IPS-18a (cell line): ENCODE results near the gene ULBP2.
"Not testable (repeated sequence)": the region's sequence is repeated elsewhere in the genome, so short reads cannot be mapped to it uniquely, and the experiment has no call there.

Experiments used
- H3K27ac ChIP-seq: one replicate; pipeline ENCODE4 v1.5.1; 2013; ENCODE audit warnings: low read length
- H3K27me3 ChIP-seq: one replicate; pipeline ENCODE4 v1.6.1; 2013; ENCODE audit warnings: mild to moderate bottlenecking, low read length; ENCODE audit not compliant: control insufficient read depth, insufficient read depth
- H3K36me3 ChIP-seq: one replicate; pipeline ENCODE4 v1.6.1; 2013; ENCODE audit warnings: low read depth, low read length; ENCODE audit not compliant: control insufficient read depth
- H3K4me1 ChIP-seq: one replicate; pipeline ENCODE4 v1.6.1; 2013; ENCODE audit warnings: low read depth, low read length; ENCODE audit not compliant: control insufficient read depth
- H3K4me3 ChIP-seq: one replicate; pipeline ENCODE4 v1.5.1; 2013; ENCODE audit warnings: low read length
- H3K9ac ChIP-seq: one replicate; pipeline ENCODE4 v1.6.1; 2013; ENCODE audit warnings: mild to moderate bottlenecking, low read length, moderate library complexity
- H3K9me3 ChIP-seq: one replicate; pipeline ENCODE4 v1.6.1; 2013; ENCODE audit warnings: low read depth, low read length; ENCODE audit not compliant: control insufficient read depth

The ULBP2 gene

DNA sequence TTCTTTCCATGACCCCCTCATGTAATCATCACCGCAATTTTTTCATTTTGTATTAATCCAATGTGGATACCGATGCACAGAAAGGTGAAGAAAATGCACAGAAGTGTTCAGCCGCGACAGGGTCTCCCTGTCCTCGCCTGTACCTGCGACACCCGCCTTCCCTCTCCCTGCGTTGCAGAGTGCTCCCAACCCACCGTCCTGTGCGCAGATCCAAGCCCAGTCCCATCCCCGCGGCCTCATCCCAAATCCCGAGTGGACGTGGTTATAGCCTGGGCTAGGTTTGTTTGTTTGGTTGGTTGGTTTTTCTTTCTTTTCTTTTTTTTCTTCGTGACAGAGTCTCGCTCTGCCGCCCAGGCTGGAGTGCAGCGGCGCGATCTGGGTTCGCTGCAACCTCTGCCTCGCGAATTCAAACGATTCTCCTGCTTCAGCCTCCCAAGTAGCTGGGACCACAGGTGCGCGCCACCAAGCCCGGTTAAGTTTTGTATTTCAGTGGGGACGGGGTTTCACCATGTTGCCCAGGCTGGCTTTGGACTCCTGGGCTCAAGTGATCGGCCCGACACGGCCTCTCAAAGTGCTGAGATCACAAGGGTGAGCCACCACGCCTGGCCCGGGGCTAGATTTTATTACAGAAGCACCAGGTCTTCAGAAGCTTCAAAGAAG is 18.4 kb upstream of the ULBP2 start:
- peak overlapping the region; percentile 62 for H3K4me3 ChIP-seq
- no peak overlapping the region for H3K27ac ChIP-seq
- no peaks in the 10 kb centered on the region for H3K9me3 ChIP-seq
- H3K9ac ChIP-seq = no peak overlapping the region
- H3K27me3 ChIP-seq = peaks cover 83% of the 10 kb centered on the region
- peaks cover 4% of the 10 kb centered on the region for H3K4me1 ChIP-seq
- no peaks in the 10 kb centered on the region for H3K36me3 ChIP-seq

DNA sequence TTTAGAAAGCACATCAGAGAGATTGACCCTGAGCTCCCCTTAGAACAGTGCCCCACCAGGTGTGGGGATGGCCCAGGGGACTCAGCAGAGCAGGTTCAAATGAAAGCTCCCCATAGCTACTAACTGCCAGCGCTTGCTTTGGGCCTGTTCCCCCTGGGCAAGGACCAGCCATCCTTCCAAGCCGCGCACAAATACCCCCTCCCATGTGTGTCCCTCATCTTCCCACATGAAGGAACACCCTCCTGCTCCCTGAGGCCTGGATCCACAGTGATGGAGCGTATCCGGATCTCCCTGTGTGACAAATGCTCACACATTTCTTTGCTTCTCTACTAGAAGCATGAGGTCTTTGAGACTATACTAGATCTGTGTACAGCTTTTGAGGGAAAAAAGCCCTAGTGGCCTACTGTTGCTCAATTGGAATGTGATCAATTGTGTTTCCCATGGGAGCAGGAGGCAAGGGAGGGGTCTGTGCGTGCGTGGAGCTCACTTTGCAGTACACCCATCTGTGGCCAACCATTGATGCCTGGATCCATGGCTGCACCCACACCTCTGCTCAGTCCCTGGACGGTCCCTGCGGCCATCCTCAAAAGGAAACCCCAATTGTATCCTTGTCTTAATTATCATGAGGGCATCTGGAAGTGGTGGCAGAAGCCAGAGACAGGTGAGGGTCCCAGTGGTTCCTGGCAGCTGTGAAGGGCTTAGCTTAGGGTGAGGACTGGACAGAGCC is 17.4 kb upstream of the ULBP2 start:
- Histone ChIP-seq H3K9me3 (no peaks in the 10 kb centered on the region), H3K36me3 (no peaks in the 10 kb centered on the region), H3K4me1 (peaks cover 4% of the 10 kb centered on the region), H3K9ac (no peak overlapping the region), H3K27ac (no peak overlapping the region), H3K27me3 (peaks cover 81% of the 10 kb centered on the region), H3K4me3 (no peak overlapping the region)

GRCh38 chr6:149924933-149925252 is 16.9 kb upstream of the ULBP2 start:
- Histone ChIP-seq H3K36me3 (no peaks in the 10 kb centered on the region), H3K4me3 (no peak overlapping the region), H3K9ac (no peak overlapping the region), H3K4me1 (peaks cover 4% of the 10 kb centered on the region), H3K27ac (no peak overlapping the region), H3K9me3 (no peaks in the 10 kb centered on the region), H3K27me3 (peaks cover 84% of the 10 kb centered on the region)

DNA sequence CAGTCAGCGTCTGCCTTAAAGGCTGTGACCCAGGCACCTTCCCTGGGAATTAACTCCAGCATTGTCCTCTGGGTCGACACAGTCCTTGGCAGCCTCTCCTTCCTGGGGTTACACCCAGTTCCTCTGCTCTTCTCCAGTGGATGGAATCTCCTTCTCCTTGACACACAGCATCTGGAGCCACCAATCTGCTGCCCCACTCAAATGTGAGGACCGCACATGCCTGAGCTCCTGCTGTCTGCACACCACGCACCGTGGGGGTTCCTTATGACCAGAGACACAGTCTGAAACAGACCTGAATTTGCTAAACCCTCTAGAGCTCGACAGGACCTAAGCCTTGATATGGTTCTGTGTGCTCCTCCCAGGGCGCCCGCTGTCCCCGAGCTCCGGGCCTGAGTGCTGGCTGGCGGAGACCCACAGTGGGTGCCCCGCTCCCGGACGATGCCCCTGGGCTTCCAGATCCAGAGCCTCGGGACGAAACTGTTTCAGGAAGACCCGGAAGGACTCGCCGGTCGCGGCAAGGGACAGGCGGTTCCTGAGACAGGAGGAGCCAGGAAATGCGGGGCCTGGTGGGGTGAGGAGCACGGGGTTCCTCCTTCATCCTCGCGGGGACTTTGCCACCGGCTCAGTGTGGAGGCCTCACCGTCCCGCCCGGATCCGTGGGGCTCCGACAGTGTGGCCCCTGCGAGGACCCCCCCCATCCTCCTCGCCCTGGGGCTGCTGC is 16.4 kb upstream of the ULBP2 start:
- Histone ChIP-seq H3K4me1 (peaks cover 4% of the 10 kb centered on the region), H3K36me3 (no peaks in the 10 kb centered on the region), H3K27me3 (peaks cover 84% of the 10 kb centered on the region), H3K9me3 (no peaks in the 10 kb centered on the region), H3K9ac (no peak overlapping the region), H3K27ac (no peak overlapping the region), H3K4me3 (peak overlapping the region; percentile 60)

DNA sequence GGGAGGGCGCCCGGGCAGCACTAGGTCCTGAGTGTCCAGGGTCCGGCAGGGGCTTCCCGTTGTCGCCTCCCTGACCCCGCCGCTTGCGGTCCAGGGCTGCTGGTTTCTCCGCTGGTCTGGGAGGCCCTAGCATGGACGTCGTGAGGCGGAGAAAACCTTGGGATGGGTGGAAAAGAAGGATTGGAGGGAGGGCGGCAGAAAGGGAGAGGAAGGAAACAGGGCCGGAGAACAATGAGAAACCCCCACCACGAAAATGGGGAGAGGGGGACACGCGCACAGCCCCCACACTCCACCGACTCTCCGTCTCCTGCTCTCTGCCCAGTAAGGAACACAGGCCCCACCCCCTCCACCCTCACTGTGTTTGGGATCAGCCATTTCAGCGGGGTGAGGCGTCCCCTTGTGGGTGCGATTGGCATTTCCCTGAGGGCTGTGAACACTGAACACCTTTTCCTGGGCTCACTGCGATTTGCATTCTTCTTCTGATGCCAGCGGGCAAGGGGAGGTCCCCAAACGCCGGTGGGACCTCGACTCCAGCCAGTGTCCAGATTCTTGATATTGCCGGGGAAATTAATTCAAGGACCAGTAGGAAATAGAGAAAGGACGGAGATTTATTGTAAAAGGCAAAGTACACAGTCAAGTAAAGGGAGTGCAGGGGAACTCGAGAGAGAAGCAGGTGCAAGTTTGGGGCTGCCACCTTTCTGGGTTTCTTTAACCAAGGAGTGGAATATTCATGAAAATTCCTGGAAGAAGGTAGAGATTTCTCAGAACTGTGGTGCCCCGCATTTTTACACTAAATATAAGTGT is 15.6 kb upstream of the ULBP2 start:
- H3K27ac ChIP-seq = no peak overlapping the region
- peak overlapping the region; percentile 60 for H3K4me3 ChIP-seq

DNA sequence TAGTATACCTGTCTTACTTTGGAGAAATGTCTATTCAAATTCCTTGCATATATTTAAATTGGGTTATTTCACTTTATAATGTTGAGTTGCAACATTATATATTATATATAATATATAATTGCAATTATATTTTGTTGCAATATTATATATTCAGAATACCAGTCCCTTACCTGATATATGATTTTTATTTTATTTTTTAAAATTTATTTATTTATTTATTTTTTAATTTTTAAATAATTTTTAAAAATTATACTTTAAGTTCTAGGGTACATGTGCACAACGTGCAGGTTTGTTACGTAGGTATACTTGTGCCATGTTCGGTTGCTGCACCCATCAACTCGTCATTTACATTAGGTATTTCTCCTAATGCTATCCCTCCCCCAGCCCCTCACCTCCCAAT is 14.8 kb upstream of the ULBP2 start:
- not testable (repeated sequence) for H3K9me3 ChIP-seq, H3K9ac ChIP-seq, H3K36me3 ChIP-seq, H3K27ac ChIP-seq, H3K4me1 ChIP-seq, H3K4me3 ChIP-seq
- peaks cover 84% of the 10 kb centered on the region for H3K27me3 ChIP-seq

More for the DNA sequence above, 15.6 kb upstream of the ULBP2 start:
- Histone ChIP-seq H3K9me3 (no peaks in the 10 kb centered on the region), H3K27me3 (peaks cover 84% of the 10 kb centered on the region), H3K4me1 (peaks cover 4% of the 10 kb centered on the region), H3K36me3 (no peaks in the 10 kb centered on the region), H3K9ac (no peak overlapping the region)

GRCh38 chr6:149929422-149929821 is 12.4 kb upstream of the ULBP2 start:
- H3K4me3 ChIP-seq = no peak overlapping the region
- no peak overlapping the region for H3K9ac ChIP-seq
- H3K36me3 ChIP-seq = no peaks in the 10 kb centered on the region
- H3K27me3 ChIP-seq = peaks cover 81% of the 10 kb centered on the region
- no peak overlapping the region for H3K27ac ChIP-seq
- no peaks in the 10 kb centered on the region for H3K9me3 ChIP-seq
- no peaks in the 10 kb centered on the region for H3K4me1 ChIP-seq

GRCh38 chr6:149931501-149931900 is 10.3 kb upstream of the ULBP2 start:
- Histone ChIP-seq H3K9ac (no peak overlapping the region), H3K4me3 (no peak overlapping the region), H3K4me1 (no peaks in the 10 kb centered on the region), H3K9me3 (no peaks in the 10 kb centered on the region), H3K36me3 (no peaks in the 10 kb centered on the region), H3K27ac (no peak overlapping the region), H3K27me3 (peaks cover 81% of the 10 kb centered on the region)

- Histone ChIP-seq H3K9me3 (no peaks in the 10 kb centered on the region), H3K27ac (no peak overlapping the region), H3K27me3 (peaks cover 90% of the 10 kb centered on the region), H3K9ac (no peak overlapping the region), H3K4me1 (no peaks in the 10 kb centered on the region), H3K36me3 (no peaks in the 10 kb centered on the region), H3K4me3 (no peak overlapping the region)
Measured at GRCh38 chr6:149933036-149933435, 8.8 kb upstream of the ULBP2 start.

DNA sequence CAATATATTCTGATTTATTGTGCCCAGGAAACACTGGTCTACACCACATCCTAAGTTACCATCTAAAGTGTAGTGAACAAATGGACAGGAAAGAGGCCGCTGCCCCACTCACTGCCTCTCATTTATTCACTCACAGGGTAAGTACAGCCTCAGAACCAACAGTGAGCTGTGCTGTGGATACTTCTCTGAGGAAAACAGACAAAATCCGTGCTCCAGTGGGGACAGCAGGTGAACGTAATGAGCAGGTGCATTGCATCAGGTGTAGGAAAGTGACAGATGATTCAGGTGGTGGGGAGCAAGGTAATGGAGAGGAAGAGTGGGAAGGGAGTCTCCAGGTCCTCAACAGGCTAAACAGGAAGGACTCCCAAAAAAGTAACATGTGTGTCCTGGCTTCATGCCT is 8.4 kb upstream of the ULBP2 start:
- Histone ChIP-seq H3K4me1 (no peaks in the 10 kb centered on the region), H3K9me3 (no peaks in the 10 kb centered on the region), H3K4me3 (no peak overlapping the region), H3K9ac (no peak overlapping the region), H3K36me3 (no peaks in the 10 kb centered on the region), H3K27me3 (peaks cover 93% of the 10 kb centered on the region), H3K27ac (no peak overlapping the region)
